WTC11 (cell line): ENCODE measurements around the gene SLC22A31.

Source experiments
- CTCF ChIP-seq: fragments of 200-600 bp; IDR thresholded peaks from 2 replicates; pipeline ENCODE4 v1.8.0; 2022; ENCODE audit warnings: antibody characterized with exemption
- E2F5 ChIP-seq: sonication (generic); formaldehyde crosslinking; IDR thresholded peaks from 2 replicates; pipeline ENCODE4 v1.8.1; 2022; ENCODE audit warnings: mild to moderate bottlenecking, moderate library complexity, missing genetic modification reagents
- ESRRA ChIP-seq: sonication (generic); formaldehyde crosslinking; IDR thresholded peaks from 2 replicates; pipeline ENCODE4 v1.8.1; 2022; ENCODE audit warnings: mild to moderate bottlenecking, missing genetic modification reagents, borderline replicate concordance
- IRF2 ChIP-seq: sonication (generic); formaldehyde crosslinking; IDR thresholded peaks from 2 replicates; pipeline ENCODE4 v1.8.0; 2022; ENCODE audit warnings: low read depth, missing genetic modification reagents, borderline replicate concordance
- MAX ChIP-seq: sonication (generic); formaldehyde crosslinking; IDR thresholded peaks from 2 replicates; pipeline ENCODE4 v1.8.0; 2022; ENCODE audit warnings: mild to moderate bottlenecking, missing genetic modification reagents
- NFE2L1 ChIP-seq: sonication (generic); formaldehyde crosslinking; IDR thresholded peaks from 2 replicates; pipeline ENCODE4 v1.8.1; 2023; ENCODE audit warnings: missing genetic modification reagents
- RORB ChIP-seq: fragments of 250-450 bp; sonication (Bioruptor Pico); IDR thresholded peaks from 2 replicates; pipeline ENCODE4 v1.9.0; 2021; ENCODE audit warnings: mild to moderate bottlenecking
- SP1 ChIP-seq: sonication (generic); formaldehyde crosslinking; conservative IDR thresholded peaks from 2 replicates; pipeline ENCODE4 v1.8.1; 2022; ENCODE audit warnings: missing genetic modification reagents
- STAT6 ChIP-seq: sonication (generic); formaldehyde crosslinking; conservative IDR thresholded peaks from 2 replicates; pipeline ENCODE4 v1.8.1; 2023; ENCODE audit warnings: mild to moderate bottlenecking, low read depth, missing genetic modification reagents, moderate library complexity
- ZNF219 ChIP-seq: sonication (generic); formaldehyde crosslinking; IDR thresholded peaks from 2 replicates; pipeline ENCODE4 v1.8.0; 2023; ENCODE audit warnings: missing genetic modification reagents, mild to moderate bottlenecking, borderline replicate concordance

GRCh38 chr16:89174055-89174827 lies 26.1 kb downstream of the SLC22A31 start:
- TF ChIP-seq ESRRA (no peak), NFE2L1 (CRISPR knock-in tag) (no peak), CTCF (no peak), MAX (CRISPR knock-in tag) (no peak), SP1 (CRISPR knock-in tag) (no peak), ZNF219 (CRISPR knock-in tag) (no peak), E2F5 (CRISPR knock-in tag) (no peak), RORB (no peak), STAT6 (CRISPR knock-in tag) (no peak), IRF2 (CRISPR knock-in tag) (no peak)
